Ovary (tissue), 3 donors: ENCODE data around the gene UNC13C.

Experiments
- EP300 ChIP-seq: sonication (generic); formaldehyde crosslinking; IDR thresholded peaks from one replicate; pipeline ENCODE4 v1.6.1; 2017; ENCODE audit warnings: antibody characterized with exemption
- POLR2A ChIP-seq: fragments of 450-650 bp; IDR thresholded peaks from one replicate; pipeline ENCODE4 v1.6.1; 2017; ENCODE audit warnings: antibody characterized with exemption, mild to moderate bottlenecking, moderate library complexity
- TF ChIP-seq, protein P1 (sequence below), 3 donors: fragments of 450-650 bp in 2 of 3; fragments of 200-600 bp in 1 of 3; IDR thresholded peaks; one replicate each; pipeline versions ENCODE4 v1.5.1 to v1.8.0; 2016 to 2022; ENCODE audit warnings: antibody characterized with exemption in 3 of 3, mild to moderate bottlenecking in 1 of 3
- donor health status: DM: no; HTN: no; CAD: no.

DNA sequence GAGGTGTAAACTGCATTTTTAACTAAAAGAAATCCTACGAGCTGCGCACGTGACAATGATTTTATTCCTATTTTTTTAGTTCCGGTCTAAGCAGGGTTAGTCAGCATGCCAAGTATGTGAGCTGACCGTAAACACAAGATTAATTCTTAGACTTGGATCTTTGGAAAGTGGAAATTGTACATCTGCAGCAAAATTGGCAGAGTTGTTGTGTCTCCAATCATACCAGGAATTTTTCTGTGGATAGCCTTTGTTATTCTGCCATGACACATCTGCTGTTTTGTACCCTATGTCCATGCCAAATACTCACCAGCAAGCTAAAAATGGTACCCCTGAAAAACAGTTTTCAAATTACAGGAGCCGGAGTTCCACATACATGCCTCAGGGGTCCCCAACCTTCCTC lies 562.5 kb downstream of the UNC13C start:
- TF ChIP-seq POLR2A (no peak), EP300 (no peak)
- TF ChIP-seq, protein P1, sequence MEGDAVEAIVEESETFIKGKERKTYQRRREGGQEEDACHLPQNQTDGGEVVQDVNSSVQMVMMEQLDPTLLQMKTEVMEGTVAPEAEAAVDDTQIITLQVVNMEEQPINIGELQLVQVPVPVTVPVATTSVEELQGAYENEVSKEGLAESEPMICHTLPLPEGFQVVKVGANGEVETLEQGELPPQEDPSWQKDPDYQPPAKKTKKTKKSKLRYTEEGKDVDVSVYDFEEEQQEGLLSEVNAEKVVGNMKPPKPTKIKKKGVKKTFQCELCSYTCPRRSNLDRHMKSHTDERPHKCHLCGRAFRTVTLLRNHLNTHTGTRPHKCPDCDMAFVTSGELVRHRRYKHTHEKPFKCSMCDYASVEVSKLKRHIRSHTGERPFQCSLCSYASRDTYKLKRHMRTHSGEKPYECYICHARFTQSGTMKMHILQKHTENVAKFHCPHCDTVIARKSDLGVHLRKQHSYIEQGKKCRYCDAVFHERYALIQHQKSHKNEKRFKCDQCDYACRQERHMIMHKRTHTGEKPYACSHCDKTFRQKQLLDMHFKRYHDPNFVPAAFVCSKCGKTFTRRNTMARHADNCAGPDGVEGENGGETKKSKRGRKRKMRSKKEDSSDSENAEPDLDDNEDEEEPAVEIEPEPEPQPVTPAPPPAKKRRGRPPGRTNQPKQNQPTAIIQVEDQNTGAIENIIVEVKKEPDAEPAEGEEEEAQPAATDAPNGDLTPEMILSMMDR (IDR thresholded peaks at IDR 0.05) = no peak
